ENCODE measurements around the gene NAB2.

Gene NAB2

GRCh38 chr12:57142121-57142520 lies 53.2 kb downstream of the NAB2 start:
- Histone ChIP-seq H3K36me3 (ENCODE audit: control insufficient read depth in 2 of 2, insufficient read depth in 1 of 2, low read length in 2 of 2) (peaks cover 0 to 88% of the 10 kb centered on the region in 2 experiments; a peak in 2 of 3 replicates), H3K4me3 (ENCODE audit: low read depth, low read length) (no peak overlapping the region), H3K9me3 (ENCODE audit: control insufficient read depth, insufficient read depth, low read depth, low read length) (no peaks in the 10 kb centered on the region), H3K4me1 (ENCODE audit: control insufficient read depth, insufficient read depth, low read length) (no peaks in the 10 kb centered on the region), H3K27ac (ENCODE audit: extremely low read depth, low read depth, low read length) (no peak overlapping the region)
- CTCF ChIA-PET: interaction anchor here (0.5 to 1.5 kb wide), 7 partner anchors 14 to 93 kb away, joined by 3 to 5 read pairs (median 3); partner anchors contain the start of gene LRP1
- TF ChIP-seq ZNF366 (tag by site-specific recombination; conservative IDR thresholded peaks at IDR 0.05) (no peak), ZNF184 (tag by site-specific recombination; IDR thresholded peaks at IDR 0.05) (no peak), ZFP37 (tag by site-specific recombination; IDR thresholded peaks at IDR 0.05) (no peak), GLI4 (tag by site-specific recombination; IDR thresholded peaks at IDR 0.05) (no peak), GLI2 (tag by site-specific recombination; IDR thresholded peaks at IDR 0.05; ENCODE audit: borderline replicate concordance, low read depth) (no peak), ZNF791 (tag by site-specific recombination; IDR thresholded peaks at IDR 0.05) (no peak), ZNF48 (tag by site-specific recombination; IDR thresholded peaks at IDR 0.05) (no peak), BCL11A (tag by site-specific recombination; IDR thresholded peaks at IDR 0.05; ENCODE audit: low read depth) (no peak), ZNF596 (tag by site-specific recombination; IDR thresholded peaks at IDR 0.05) (no peak), PBX3 (CRISPR knock-in tag; IDR thresholded peaks at IDR 0.05) (no peak), ZNF114 (tag by site-specific recombination; IDR thresholded peaks at IDR 0.05) (no peak), ZNF639 (tag by site-specific recombination; IDR thresholded peaks at IDR 0.05) (no peak), MEIS1 (CRISPR knock-in tag; IDR thresholded peaks at IDR 0.05; ENCODE audit: borderline replicate concordance) (no peak), ZNF843 (tag by site-specific recombination; IDR thresholded peaks at IDR 0.05) (no peak), ZNF274 (IDR thresholded peaks at IDR 0.05; ENCODE audit: low read length) (no peak), ZNF274 (tag by site-specific recombination; IDR thresholded peaks at IDR 0.05; ENCODE audit: borderline replicate concordance) (no peak), ZNF645 (tag by site-specific recombination; IDR thresholded peaks at IDR 0.05) (no peak), ZNF585B (tag by site-specific recombination; IDR thresholded peaks at IDR 0.05) (no peak), ZNF777 (tag by site-specific recombination; IDR thresholded peaks at IDR 0.05; ENCODE audit: borderline replicate concordance) (no peak), KLF7 (tag by site-specific recombination; IDR thresholded peaks at IDR 0.05; ENCODE audit: borderline replicate concordance) (no peak), ZNF10 (tag by site-specific recombination; IDR thresholded peaks at IDR 0.05) (no peak)
- POLR2A ChIA-PET: interaction anchor here (1.2 to 2.9 kb wide), 2 partner anchors 14 to 34 kb away, joined by 3 to 9 read pairs; partner anchors contain the start of gene LRP1

GRCh38 chr12:57142727-57143126 lies 53.8 kb downstream of the NAB2 start:
- H3K9me3 ChIP-seq (ENCODE audit: control insufficient read depth, insufficient read depth, low read depth, low read length): no peaks in the 10 kb centered on the region
- H3K27ac ChIP-seq (ENCODE audit: extremely low read depth, low read depth, low read length): no peak overlapping the region
- no peaks in the 10 kb centered on the region for H3K4me1 ChIP-seq (ENCODE audit: control insufficient read depth, insufficient read depth, low read length)
- H3K4me3 ChIP-seq (ENCODE audit: low read depth, low read length): no peak overlapping the region
- H3K36me3 ChIP-seq (ENCODE audit: control insufficient read depth in 2 of 2, insufficient read depth in 1 of 2, low read length in 2 of 2): peaks cover 0 to 93% of the 10 kb centered on the region in 2 experiments; a peak in 2 of 3 replicates
- ChIA-PET POLR2A (interaction anchor here (2.9 kb wide), 1 partner anchor 15 kb away, joined by 9 read pairs; the partner anchor contains the start of gene LRP1), CTCF (interaction anchor here (1.0 to 1.5 kb wide), 3 partner anchors 14 to 33 kb away, joined by 3 to 5 read pairs (median 3); no protein-coding TSS in a partner anchor)
- no peak for TF ChIP-seq ZNF169 (tag by site-specific recombination; IDR thresholded peaks at IDR 0.05)
- no peak for TF ChIP-seq ZNF184 (tag by site-specific recombination; IDR thresholded peaks at IDR 0.05)
- TF ChIP-seq ZNF416 (tag by site-specific recombination; IDR thresholded peaks at IDR 0.05): no peak
- no peak for TF ChIP-seq ZNF560 (tag by site-specific recombination; IDR thresholded peaks at IDR 0.05; ENCODE audit: borderline replicate concordance)
- no peak for TF ChIP-seq ZNF510 (tag by site-specific recombination; IDR thresholded peaks at IDR 0.05; ENCODE audit: insufficient replicate concordance)
- TF ChIP-seq ZIC2 (tag by site-specific recombination; IDR thresholded peaks at IDR 0.05): no peak
- TF ChIP-seq PRDM1 (tag by site-specific recombination; IDR thresholded peaks at IDR 0.05): no peak
- TF ChIP-seq ZNF629 (tag by site-specific recombination; IDR thresholded peaks at IDR 0.05): no peak
- no peak for TF ChIP-seq ZSCAN30 (tag by site-specific recombination; IDR thresholded peaks at IDR 0.05)
- no peak for TF ChIP-seq HIC1 (tag by site-specific recombination; IDR thresholded peaks at IDR 0.05)
- no peak for TF ChIP-seq ZBTB26 (tag by site-specific recombination; optimal IDR thresholded peaks at IDR 0.05)
